Mammary epithelial cell (primary cell): ENCODE data around the gene PYGB.
"Not testable (repeated sequence)": the region's sequence is repeated elsewhere in the genome, so short reads cannot be mapped to it uniquely, and the experiment has no call there.

Experiments used
- CTCF ChIP-seq, 2 donors: IDR thresholded peaks in 1 of 2; conservative IDR thresholded peaks in 1 of 2; 2 replicates each; pipeline ENCODE4 v1.5.1; 2011 to 2012; ENCODE audit warnings: inconsistent platforms in 2 of 2, low read length in 2 of 2, mild to moderate bottlenecking in 2 of 2, control low read depth in 1 of 2, low read depth in 1 of 2; ENCODE audit not compliant: insufficient read depth in 1 of 2; ENCODE audit errors: extremely low read depth in 1 of 2
- EZH2 ChIP-seq: IDR thresholded peaks from 2 replicates; pipeline ENCODE4 v1.6.1; 2012; ENCODE audit warnings: low read length, inconsistent platforms, borderline replicate concordance

- TF ChIP-seq CTCF (conservative IDR thresholded peaks at IDR 0.05 in 1 of 2, IDR thresholded peaks at IDR 0.05 in 1 of 2; ENCODE audit: extremely low read depth in 1 of 2, insufficient read depth in 1 of 2, low read depth in 1 of 2, low read length in 2 of 2); EZH2: not testable (repeated sequence)
Measured at GRCh38 chr20:25334972-25335371, 87.1 kb downstream of the PYGB start.
